H9 (cell line): ENCODE data around the gene RNGTT. TPM values are rescaled to one million over a fixed set of nuclear protein-coding genes. Genes with fewer than 3 reads are reported as not detected.

Source experiments
- DNase-seq: peaks from one replicate; pipeline ENCODE4 v3.0.0-alpha.2; 2017
- H2AFZ ChIP-seq: one replicate; pipeline ENCODE4 v1.6.1; 2013; ENCODE audit warnings: mild to moderate bottlenecking, low read length, control low read depth, moderate library complexity
- H2AK5ac ChIP-seq: 2 replicates; pipeline ENCODE4 v1.6.1; 2013; ENCODE audit warnings: low read length, control low read depth, mixed read lengths; ENCODE audit not compliant: insufficient read length
- H2BK120ac ChIP-seq: one replicate; pipeline ENCODE4 v1.6.1; 2013; ENCODE audit warnings: low read depth, mild to moderate bottlenecking, low read length, control low read depth, inconsistent platforms; ENCODE audit not compliant: poor library complexity, severe bottlenecking
- H2BK12ac ChIP-seq: 2 replicates; pipeline ENCODE4 v1.6.1; 2013; ENCODE audit warnings: low read length, control low read depth, mixed read lengths, low read depth; ENCODE audit not compliant: insufficient read length
- H2BK15ac ChIP-seq: 2 replicates; pipeline ENCODE4 v1.6.1; 2013; ENCODE audit warnings: low read depth, low read length, control low read depth
- H2BK20ac ChIP-seq: one replicate; pipeline ENCODE4 v1.6.1; 2013; ENCODE audit warnings: low read depth, mild to moderate bottlenecking, low read length, control low read depth, inconsistent platforms; ENCODE audit not compliant: poor library complexity, severe bottlenecking
- H2BK5ac ChIP-seq: 2 replicates; pipeline ENCODE4 v1.6.1; 2013; ENCODE audit warnings: low read length, control low read depth, mixed read lengths; ENCODE audit not compliant: insufficient read length
- H3K14ac ChIP-seq: 2 replicates; pipeline ENCODE4 v1.6.1; 2013; ENCODE audit warnings: low read length, control low read depth; ENCODE audit not compliant: insufficient read depth
- H3K18ac ChIP-seq: 2 replicates; pipeline ENCODE4 v1.6.1; 2013; ENCODE audit warnings: low read depth, mild to moderate bottlenecking, mixed read lengths, low read length, control low read depth; ENCODE audit not compliant: insufficient read length
- H3K23ac ChIP-seq: 2 replicates; pipeline ENCODE4 v1.6.1; 2013; ENCODE audit warnings: low read length, control low read depth, mixed read lengths, low read depth; ENCODE audit not compliant: insufficient read length
- H3K23me2 ChIP-seq: 2 replicates; pipeline ENCODE4 v1.6.1; 2013; ENCODE audit warnings: low read depth, mild to moderate bottlenecking, mixed read lengths, low read length, control low read depth; ENCODE audit not compliant: insufficient read length, poor library complexity, severe bottlenecking
- H3K27ac ChIP-seq: 2 replicates; pipeline ENCODE4 v1.5.1; 2013; ENCODE audit warnings: low read length, control low read depth, mixed read lengths, low read depth; ENCODE audit not compliant: insufficient read length
- H3K27me3 ChIP-seq: 2 replicates; pipeline ENCODE4 v1.6.1; 2013; ENCODE audit warnings: low read length, control low read depth, inconsistent platforms; ENCODE audit not compliant: insufficient read depth
- H3K4ac ChIP-seq: 2 replicates; pipeline ENCODE4 v1.6.1; 2013; ENCODE audit warnings: low read depth, mild to moderate bottlenecking, control low read depth, inconsistent platforms, low read length, moderate library complexity
- H3K4me1 ChIP-seq: 2 replicates; pipeline ENCODE4 v1.6.1; 2013; ENCODE audit warnings: low read length, control low read depth, inconsistent platforms; ENCODE audit not compliant: insufficient read depth
- H3K4me2 ChIP-seq: 2 replicates; pipeline ENCODE4 v1.6.1; 2013; ENCODE audit warnings: low read length, control low read depth, mixed read lengths; ENCODE audit not compliant: insufficient read length, insufficient read depth
- H3K56ac ChIP-seq: 2 replicates; pipeline ENCODE4 v1.6.1; 2013; ENCODE audit warnings: low read depth, mild to moderate bottlenecking, mixed read lengths, low read length, control low read depth; ENCODE audit not compliant: insufficient read length
- H3K79me1 ChIP-seq: 2 replicates; pipeline ENCODE4 v1.6.1; 2013; ENCODE audit warnings: low read depth, mild to moderate bottlenecking, moderate library complexity, low read length, control low read depth, inconsistent platforms; ENCODE audit not compliant: insufficient read depth, poor library complexity, severe bottlenecking
- H3K79me2 ChIP-seq: 2 replicates; pipeline ENCODE4 v1.6.1; 2013; ENCODE audit warnings: low read length, control low read depth, inconsistent platforms; ENCODE audit not compliant: insufficient read depth
- H3K9ac ChIP-seq: 2 replicates; pipeline ENCODE4 v1.6.1; 2013; ENCODE audit warnings: low read length, control low read depth, mixed read lengths; ENCODE audit not compliant: insufficient read length; ENCODE audit errors: extremely low read depth
- H3K9me3 ChIP-seq: one replicate; pipeline ENCODE4 v1.6.1; 2013; ENCODE audit warnings: low read depth, low read length, inconsistent platforms; ENCODE audit not compliant: control insufficient read depth
- H3T11ph ChIP-seq: one replicate; pipeline ENCODE4 v1.6.1; 2013; ENCODE audit warnings: mild to moderate bottlenecking, low read length, control low read depth, inconsistent platforms
- H4K20me1 ChIP-seq: one replicate; pipeline ENCODE4 v1.6.1; 2013; ENCODE audit not compliant: control insufficient read depth, insufficient read length, insufficient read depth
- H4K5ac ChIP-seq: 2 replicates; pipeline ENCODE4 v1.6.1; 2013; ENCODE audit warnings: low read depth, mild to moderate bottlenecking, mixed read lengths, low read length, control low read depth; ENCODE audit not compliant: insufficient read length
- H4K8ac ChIP-seq: replicated peaks from 2 replicates; pipeline ENCODE4 v1.6.1; 2013; ENCODE audit warnings: low read length, control low read depth, mixed read lengths, low read depth; ENCODE audit not compliant: insufficient read length
- H4K91ac ChIP-seq: 2 replicates; pipeline ENCODE4 v1.6.1; 2013; ENCODE audit warnings: low read depth, mild to moderate bottlenecking, moderate library complexity, mixed read lengths, low read length, control low read depth; ENCODE audit not compliant: insufficient read length
- H3K27ac Mint-ChIP-seq, 3 experiments: 2 replicates in 2 of 3; 3 replicates in 1 of 3; pipeline ENCODE4 v1.8.0; 2020 to 2021; ENCODE audit warnings: mixed read lengths in 3 of 3, mild to moderate bottlenecking in 1 of 3, moderate library complexity in 1 of 3
- H3K27me3 Mint-ChIP-seq: 2 replicates; pipeline ENCODE4 v1.8.0; 2021; ENCODE audit warnings: low read depth, mild to moderate bottlenecking, moderate library complexity, mixed read lengths
- H3K36me3 Mint-ChIP-seq, 3 experiments: 2 replicates in 2 of 3; 3 replicates in 1 of 3; pipeline ENCODE4 v1.8.0; 2020 to 2021; ENCODE audit warnings: low read depth in 3 of 3, mixed read lengths in 3 of 3; ENCODE audit not compliant: insufficient read depth in 1 of 3
- H3K4me1 Mint-ChIP-seq, 2 experiments: 2 replicates each; pipeline ENCODE4 v1.8.0; 2020; ENCODE audit warnings: mixed read lengths in 2 of 2
- H3K4me3 Mint-ChIP-seq, 2 experiments: 2 replicates in 1 of 2; 3 replicates in 1 of 2; pipeline ENCODE4 v1.8.0; 2020 to 2021; ENCODE audit warnings: mild to moderate bottlenecking in 2 of 2, mixed read lengths in 2 of 2, moderate library complexity in 1 of 2
- H3K9me3 Mint-ChIP-seq, 2 experiments: 2 replicates in 1 of 2; 3 replicates in 1 of 2; pipeline ENCODE4 v1.8.0; 2020; ENCODE audit warnings: mild to moderate bottlenecking in 2 of 2, mixed read lengths in 2 of 2, moderate library complexity in 1 of 2
- total RNA-seq: library from RNA; stranded (reverse); gene quantifications from 2 replicates; pipeline ENCODE4 v1.2.1, GENCODE V29; 2021
- TF ChIP-seq, protein P1 (sequence below): fragments of 200-600 bp; sonication (generic); conservative IDR thresholded peaks from 3 replicates; pipeline ENCODE4 v1.8.0; 2021; ENCODE audit warnings: antibody characterized with exemption, mild to moderate bottlenecking

The RNGTT gene
- total RNA-seq, 1 experiment from 2014 or later = 20.5 TPM

DNA sequence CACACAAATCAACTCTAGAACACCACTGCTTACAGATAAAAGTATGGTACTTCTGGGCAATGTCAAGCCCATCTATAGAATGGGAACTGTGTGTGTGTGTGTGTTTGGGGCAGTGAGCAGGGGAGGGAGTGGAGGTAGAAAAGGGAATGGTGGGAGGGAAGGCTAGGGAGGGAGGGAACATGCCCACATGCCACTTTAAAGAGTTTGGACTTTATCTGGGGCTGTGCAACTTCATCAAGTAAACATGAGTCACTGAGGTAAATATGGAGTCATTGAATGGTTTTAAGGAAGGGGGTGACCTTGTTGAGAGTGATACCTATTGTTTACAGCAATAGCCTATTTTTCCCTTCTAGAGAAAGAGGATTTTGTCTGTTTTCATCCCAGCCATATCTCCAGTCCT, 22.5 kb upstream of the RNGTT start:
- Histone ChIP-seq H3K23me2 (no peaks in the 10 kb centered on the region), H3K4me2 (no peak overlapping the region), H3K56ac (no peak overlapping the region), H2BK120ac (no peak overlapping the region), H3K18ac (no peak overlapping the region), H3K23ac (no peak overlapping the region), H3K27me3 (no peaks in the 10 kb centered on the region), H3K9me3 (no peaks in the 10 kb centered on the region), H2BK15ac (no peak overlapping the region), H3K4ac (no peak overlapping the region), H3K79me1 (no peaks in the 10 kb centered on the region), H3K9ac (no peak overlapping the region), H3K14ac (no peak overlapping the region), H3K4me1 (no peaks in the 10 kb centered on the region), H2BK12ac (no peak overlapping the region), H2AFZ (no peak overlapping the region), H4K91ac (no peak overlapping the region), H3T11ph (no peak overlapping the region), H3K27ac (no peak overlapping the region), H2BK5ac (no peak overlapping the region), H4K8ac (no peak overlapping the region), H2BK20ac (no peak overlapping the region), H4K5ac (no peak overlapping the region), H4K20me1 (no peaks in the 10 kb centered on the region), H3K79me2 (no peaks in the 10 kb centered on the region), H2AK5ac (no peak overlapping the region)
- Mint-ChIP-seq H3K27ac (no peak overlapping the region), H3K4me3 (no peak overlapping the region), H3K36me3 (no peaks in the 10 kb centered on the region), H3K9me3 (no peaks in the 10 kb centered on the region), H3K4me1 (no peaks in the 10 kb centered on the region; a peak in 1 of 4 replicates), H3K27me3 (peaks cover 3% of the 10 kb centered on the region)
- TF ChIP-seq, protein P1, sequence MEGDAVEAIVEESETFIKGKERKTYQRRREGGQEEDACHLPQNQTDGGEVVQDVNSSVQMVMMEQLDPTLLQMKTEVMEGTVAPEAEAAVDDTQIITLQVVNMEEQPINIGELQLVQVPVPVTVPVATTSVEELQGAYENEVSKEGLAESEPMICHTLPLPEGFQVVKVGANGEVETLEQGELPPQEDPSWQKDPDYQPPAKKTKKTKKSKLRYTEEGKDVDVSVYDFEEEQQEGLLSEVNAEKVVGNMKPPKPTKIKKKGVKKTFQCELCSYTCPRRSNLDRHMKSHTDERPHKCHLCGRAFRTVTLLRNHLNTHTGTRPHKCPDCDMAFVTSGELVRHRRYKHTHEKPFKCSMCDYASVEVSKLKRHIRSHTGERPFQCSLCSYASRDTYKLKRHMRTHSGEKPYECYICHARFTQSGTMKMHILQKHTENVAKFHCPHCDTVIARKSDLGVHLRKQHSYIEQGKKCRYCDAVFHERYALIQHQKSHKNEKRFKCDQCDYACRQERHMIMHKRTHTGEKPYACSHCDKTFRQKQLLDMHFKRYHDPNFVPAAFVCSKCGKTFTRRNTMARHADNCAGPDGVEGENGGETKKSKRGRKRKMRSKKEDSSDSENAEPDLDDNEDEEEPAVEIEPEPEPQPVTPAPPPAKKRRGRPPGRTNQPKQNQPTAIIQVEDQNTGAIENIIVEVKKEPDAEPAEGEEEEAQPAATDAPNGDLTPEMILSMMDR = no peak
- DNase-seq = no peak
